CD14-positive monocyte (primary cell): ENCODE results near the gene PATL1. TPM values are rescaled to one million over a fixed set of nuclear protein-coding genes. Genes with fewer than 3 reads are reported as not detected.

Experiments used
- DNase-seq, 3 donors: peaks; one replicate each; pipeline ENCODE4 v3.0.0-alpha.2; 2011 to 2022
- H2AFZ ChIP-seq: 2 replicates; pipeline ENCODE4 v1.6.0; 2012; ENCODE audit warnings: mild to moderate bottlenecking, low read depth, low read length, inconsistent platforms; ENCODE audit not compliant: insufficient read depth, poor library complexity, severe bottlenecking
- H3K27ac ChIP-seq, 2 donors: 1 replicate in 1 of 2; 2 replicates in 1 of 2; pipeline ENCODE4 v1.5.1; 2012 to 2013; ENCODE audit warnings: low read length in 2 of 2, control low read depth in 1 of 2, inconsistent platforms in 1 of 2, low read depth in 1 of 2, mild to moderate bottlenecking in 1 of 2
- H3K27me3 ChIP-seq, 2 donors: one replicate each; pipeline versions ENCODE4 v1.6.0 to v1.6.1; 2011 to 2013; ENCODE audit warnings: low read length in 2 of 2; ENCODE audit not compliant: control insufficient read depth in 2 of 2, insufficient read depth in 2 of 2
- H3K36me3 ChIP-seq, 2 donors: replicated peaks in 1 of 2; 1 replicate in 1 of 2; 2 replicates in 1 of 2; pipeline versions ENCODE4 v1.5.1 to v1.6.1; 2012 to 2013; ENCODE audit warnings: low read length in 2 of 2, control low read depth in 1 of 2, inconsistent platforms in 1 of 2, mild to moderate bottlenecking in 1 of 2; ENCODE audit not compliant: insufficient read depth in 2 of 2, control insufficient read depth in 1 of 2
- H3K4me1 ChIP-seq, 2 donors: 1 replicate in 1 of 2; 2 replicates in 1 of 2; pipeline versions ENCODE4 v1.5.1 to v1.6.1; 2012 to 2013; ENCODE audit warnings: low read length in 2 of 2, control low read depth in 1 of 2, inconsistent platforms in 1 of 2, mild to moderate bottlenecking in 1 of 2, moderate library complexity in 1 of 2; ENCODE audit not compliant: insufficient read depth in 2 of 2, control insufficient read depth in 1 of 2
- H3K4me2 ChIP-seq: replicated peaks from 2 replicates; pipeline ENCODE3; 2012; ENCODE audit warnings: low read length, moderate library complexity, mild to moderate bottlenecking; ENCODE audit not compliant: poor library complexity, severe bottlenecking; ENCODE audit errors: extremely low read depth
- H3K4me3 ChIP-seq, 3 experiments: fragments of 200-600 bp in 1 of 3; sonication (generic) in 1 of 3; replicated peaks in 1 of 3; 1 replicate in 2 of 3; 2 replicates in 1 of 3; pipeline ENCODE4 v1.5.1; 2011 to 2013; ENCODE audit warnings: low read length in 3 of 3, mild to moderate bottlenecking in 3 of 3, control low read depth in 2 of 3, low read depth in 2 of 3, inconsistent platforms in 1 of 3, moderate library complexity in 1 of 3
- H3K79me2 ChIP-seq: 2 replicates; pipeline ENCODE4 v1.6.0; 2012; ENCODE audit warnings: mild to moderate bottlenecking, control low read depth, inconsistent platforms, low read length, moderate library complexity; ENCODE audit not compliant: insufficient read depth
- H3K9ac ChIP-seq: 2 replicates; pipeline ENCODE4 v1.6.0; 2017; ENCODE audit warnings: low read length, mild to moderate bottlenecking; ENCODE audit not compliant: insufficient read depth, poor library complexity, severe bottlenecking
- H3K9me3 ChIP-seq, 2 donors: replicated peaks in 1 of 2; 1 replicate in 1 of 2; 2 replicates in 1 of 2; pipeline versions ENCODE4 v1.5.1 to v1.6.1; 2012 to 2013; ENCODE audit warnings: low read length in 2 of 2, control low read depth in 1 of 2; ENCODE audit not compliant: control insufficient read depth in 1 of 2, insufficient read depth in 1 of 2
- H4K20me1 ChIP-seq: 2 replicates; pipeline ENCODE4 v1.6.0; 2012; ENCODE audit warnings: mild to moderate bottlenecking, low read length, control low read depth, moderate library complexity; ENCODE audit not compliant: insufficient read depth
- H3K27ac Mint-ChIP-seq, 7 donors: one replicate each; pipeline ENCODE4 v1.8.0; 2020; ENCODE audit warnings: mild to moderate bottlenecking in 7 of 7, mixed read lengths in 7 of 7, moderate library complexity in 6 of 7, inconsistent platforms in 2 of 7
- H3K27me3 Mint-ChIP-seq, 3 donors: one replicate each; pipeline ENCODE4 v1.8.0; 2021 to 2022; ENCODE audit warnings: low read depth in 3 of 3, mild to moderate bottlenecking in 3 of 3, mixed read lengths in 3 of 3, moderate library complexity in 3 of 3, inconsistent platforms in 1 of 3
- H3K36me3 Mint-ChIP-seq, 2 donors: one replicate each; pipeline ENCODE4 v1.8.0; 2020; ENCODE audit warnings: mixed read lengths in 2 of 2, inconsistent platforms in 1 of 2, mild to moderate bottlenecking in 1 of 2
- H3K4me1 Mint-ChIP-seq: one replicate; pipeline ENCODE4 v1.8.0; 2020; ENCODE audit warnings: mild to moderate bottlenecking, mixed read lengths
- H3K4me3 Mint-ChIP-seq, 2 donors: one replicate each; pipeline ENCODE4 v1.8.0; 2020; ENCODE audit warnings: mild to moderate bottlenecking in 2 of 2, mixed read lengths in 2 of 2, moderate library complexity in 1 of 2
- H3K9me3 Mint-ChIP-seq, 7 donors: one replicate each; pipeline ENCODE4 v1.8.0; 2020 to 2022; ENCODE audit warnings: mixed read lengths in 7 of 7, mild to moderate bottlenecking in 6 of 7, moderate library complexity in 6 of 7, inconsistent platforms in 2 of 7
- CTCF ChIP-seq: fragments of 200-600 bp; IDR thresholded peaks from one replicate; pipeline ENCODE4 v1.8.0; 2022; ENCODE audit warnings: antibody characterized with exemption, mild to moderate bottlenecking
- WGBS: methylation state at CpG from one replicate; pipeline ENCODE4 v1.1.5; 2013; ENCODE audit warnings: missing lambda C conversion rate; ENCODE audit not compliant: insufficient coverage; 5-methylcytosine and 5-hydroxymethylcytosine counted together
- intact Hi-C, 2 donors: fragments of 100-400 bp; cut with micrococcal nuclease; formaldehyde crosslinking; loops; one replicate each; pipeline versions ENCODE4 v1.15.0 to v1.15.1; 2023
- polyA plus RNA-seq, 3 donors: library from polyadenylated mRNA; depleted of rRNA in 1 of 3; unstranded in 2 of 3; stranded (reverse) in 1 of 3; fragments of 300-500 nt in 2 of 3; fragments of >200 nt in 1 of 3; fragmentation: Illumina TruSeq in 2 of 3; gene quantifications; 1 replicate in 2 of 3; 2 replicates in 1 of 3; pipeline ENCODE4 v1.2.3, GENCODE V29; 2012 to 2021

Gene PATL1
- polyA plus RNA-seq, 3 donors = 4.1 to 49.3 (median 5.1) TPM

- Histone ChIP-seq H3K9ac (no peak overlapping the region), H2AFZ (no peak overlapping the region), H3K4me1 (no peaks in the 10 kb centered on the region), H3K4me3 (no peak overlapping the region), H3K27me3 (no peaks in the 10 kb centered on the region), H3K9me3 (no peaks in the 10 kb centered on the region), H3K4me2 (no peak overlapping the region), H4K20me1 (peaks cover 47% of the 10 kb centered on the region), H3K27ac (no peak overlapping the region), H3K79me2 (peaks cover 13% of the 10 kb centered on the region), H3K36me3 (peaks cover 96 to 100% of the 10 kb centered on the region in 2 donors)
- peaks cover 93 to 98% of the 10 kb centered on the region in 2 donors for H3K36me3 Mint-ChIP-seq
- no peaks in the 10 kb centered on the region for H3K27me3 Mint-ChIP-seq
- peak overlapping the region in 1 of 7 donors; percentile 64 for H3K27ac Mint-ChIP-seq
- intact Hi-C loops = no loop called here
- TF ChIP-seq CTCF = no peak
- no peaks in the 10 kb centered on the region for H3K9me3 Mint-ChIP-seq
- no peaks in the 10 kb centered on the region for H3K4me1 Mint-ChIP-seq
- no peak overlapping the region for H3K4me3 Mint-ChIP-seq
- no peak for DNase-seq
- WGBS = 88% methylated on average over 2 of the region's 6 CpGs
Measured at GRCh38 chr11:59602432-59602831, 66.4 kb downstream of the PATL1 start.

- H2AFZ ChIP-seq = no peak overlapping the region
- no peak overlapping the region for H3K27ac ChIP-seq
- DNase-seq = no peak
- no peaks in the 10 kb centered on the region for H3K27me3 ChIP-seq
- no peak overlapping the region for H3K9ac ChIP-seq
- whole genome bisulfite sequencing = 100% methylated on average over 3 of the region's 4 CpGs
- TF ChIP-seq CTCF = no peak
- no peak overlapping the region for H3K4me3 Mint-ChIP-seq
- no peak overlapping the region for H3K27ac Mint-ChIP-seq
- no peaks in the 10 kb centered on the region for H3K27me3 Mint-ChIP-seq
- peaks cover 10% of the 10 kb centered on the region for H3K79me2 ChIP-seq
- intact Hi-C loops = no loop called here
- no peak overlapping the region for H3K4me2 ChIP-seq
- no peaks in the 10 kb centered on the region for H3K9me3 Mint-ChIP-seq
- no peaks in the 10 kb centered on the region for H3K4me1 Mint-ChIP-seq
- H3K36me3 Mint-ChIP-seq = peaks cover 92 to 98% of the 10 kb centered on the region in 2 donors
- peaks cover 95 to 100% of the 10 kb centered on the region in 2 donors for H3K36me3 ChIP-seq
- H3K4me1 ChIP-seq = no peaks in the 10 kb centered on the region
- no peaks in the 10 kb centered on the region for H3K9me3 ChIP-seq
- H3K4me3 ChIP-seq = no peak overlapping the region
- H4K20me1 ChIP-seq = peaks cover 44% of the 10 kb centered on the region
Measured at GRCh38 chr11:59601788-59602187, 67.0 kb downstream of the PATL1 start.
